Panc1 (cell line): ENCODE measurements around the gene NPL.

Experiments used
- CTCF ChIP-seq: fragments of 450-650 bp; IDR thresholded peaks from 2 replicates; pipeline ENCODE4 v1.5.1; 2017; ENCODE audit warnings: mild to moderate bottlenecking
- POLR2AphosphoS5 ChIP-seq: IDR thresholded peaks from 2 replicates; pipeline ENCODE4 v1.6.1; 2012; ENCODE audit warnings: mild to moderate bottlenecking, low read depth, low read length, moderate library complexity
- SIN3A ChIP-seq: IDR thresholded peaks from 2 replicates; pipeline ENCODE4 v1.6.1; 2012; ENCODE audit warnings: low read depth, mild to moderate bottlenecking, low read length, moderate library complexity, borderline replicate concordance; ENCODE audit not compliant: insufficient read depth

- TF ChIP-seq CTCF (no peak), POLR2AphosphoS5 (no peak), SIN3A (no peak)
These were observed 56.3 kb downstream of the NPL start for GRCh38 chr1:182845894-182846293.
